HS-5 (cell line): ENCODE results near the gene ACTA2.

Experiments used
- DNase-seq: peaks from one replicate; pipeline ENCODE4 v3.0.0-alpha.2; 2012; ENCODE audit warnings: low read depth

ACTA2 gene

DNA sequence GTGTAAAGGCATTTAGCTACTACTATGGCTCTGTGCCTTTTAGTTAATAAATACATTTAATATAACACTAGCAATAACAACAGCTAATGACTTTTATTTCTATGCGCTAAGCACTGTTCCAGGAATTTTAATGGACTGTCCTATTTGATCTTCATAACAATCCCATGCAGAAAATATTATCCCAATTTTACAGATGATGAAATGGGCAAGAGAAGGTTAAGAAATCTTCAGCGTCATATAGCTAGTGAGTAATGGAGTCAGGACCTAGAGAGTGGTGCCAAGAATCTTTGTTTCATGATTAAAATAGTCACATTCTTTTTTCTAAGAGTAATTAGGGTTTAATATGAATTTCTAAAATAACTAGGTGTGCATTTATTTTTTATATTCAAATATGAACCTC, 32.4 kb downstream of the ACTA2 start:
- no peak for DNase-seq

DNA sequence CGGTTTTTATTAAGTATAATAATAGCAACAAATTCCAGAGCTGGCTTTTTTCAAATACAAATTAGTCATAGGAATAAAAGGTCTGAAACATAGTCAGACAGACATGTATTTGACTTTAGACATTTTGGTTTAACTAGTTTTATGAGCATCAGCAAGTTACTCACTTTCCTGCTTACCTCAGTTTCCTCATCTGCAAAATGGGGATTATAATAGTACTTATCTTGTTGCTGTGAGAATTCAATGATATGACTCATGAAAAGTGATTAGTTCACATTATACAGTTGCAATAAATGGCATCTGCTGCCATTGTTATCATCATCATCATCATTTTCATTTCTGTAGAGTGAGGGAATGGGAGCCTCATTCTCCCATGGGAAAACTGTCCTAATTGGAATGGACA, 33.5 kb downstream of the ACTA2 start:
- no peak for DNase-seq

DNA sequence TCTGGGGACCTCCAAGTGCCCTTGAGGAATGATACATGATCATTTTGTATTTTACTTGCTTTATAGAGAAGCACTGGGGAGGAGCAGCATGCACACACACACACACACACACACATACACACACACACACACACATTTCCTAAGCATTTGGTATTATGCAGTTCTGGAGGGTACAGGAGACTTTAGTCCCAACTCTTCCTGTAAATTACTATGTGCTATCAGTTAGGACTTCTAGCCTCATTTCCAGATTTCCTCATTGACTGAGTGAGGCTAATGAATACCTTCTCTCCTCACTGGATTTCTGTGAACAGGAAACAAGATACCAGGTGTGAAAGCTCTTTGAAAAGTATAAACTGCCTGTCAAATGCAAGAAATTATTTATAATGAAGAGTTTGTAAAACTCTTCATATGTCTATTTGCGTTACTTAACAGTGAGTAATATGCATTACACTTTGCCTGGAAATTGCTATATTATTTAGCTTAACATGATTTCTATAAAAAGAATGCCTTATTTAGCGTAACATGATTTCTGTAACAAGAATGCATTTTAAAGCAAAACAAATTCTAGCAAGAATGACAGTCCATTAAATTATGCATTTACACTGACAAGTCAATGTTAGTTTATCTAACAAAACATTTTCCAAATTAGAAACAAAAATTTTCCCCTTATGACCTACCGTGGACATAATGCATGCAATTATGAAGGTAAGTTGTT, 34.2 kb downstream of the ACTA2 start:
- no peak for DNase-seq

- no peak for DNase-seq
Observed at GRCh38 chr10:88916986-88917385, 35.6 kb downstream of the ACTA2 start.

- DNase-seq, result no peak
Observed at GRCh38 chr10:88916231-88916630, 36.3 kb downstream of the ACTA2 start.

GRCh38 chr10:88915781-88916180, 36.8 kb downstream of the ACTA2 start:
- no peak for DNase-seq

DNA sequence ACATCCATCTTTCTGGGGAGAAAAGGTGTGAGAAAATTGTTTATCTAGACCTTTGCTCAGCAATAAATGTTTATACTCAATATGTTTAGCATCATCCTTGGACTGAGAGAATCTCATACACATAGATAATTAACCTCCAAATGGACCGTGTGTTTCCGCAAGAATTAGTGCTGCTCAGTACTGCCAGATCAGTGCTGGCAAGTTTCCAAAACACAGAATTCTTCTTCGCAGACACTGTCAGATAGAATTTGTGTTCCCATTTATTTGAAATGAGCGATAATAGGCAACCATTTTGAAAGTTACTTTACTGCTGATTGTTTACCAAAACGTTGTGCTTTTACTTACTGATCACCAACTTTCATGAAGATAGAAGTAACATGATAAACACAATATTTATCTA, 38.8 kb downstream of the ACTA2 start:
- no peak for DNase-seq

GRCh38 chr10:88913127-88913526, 39.4 kb downstream of the ACTA2 start:
- no peak for DNase-seq

DNA sequence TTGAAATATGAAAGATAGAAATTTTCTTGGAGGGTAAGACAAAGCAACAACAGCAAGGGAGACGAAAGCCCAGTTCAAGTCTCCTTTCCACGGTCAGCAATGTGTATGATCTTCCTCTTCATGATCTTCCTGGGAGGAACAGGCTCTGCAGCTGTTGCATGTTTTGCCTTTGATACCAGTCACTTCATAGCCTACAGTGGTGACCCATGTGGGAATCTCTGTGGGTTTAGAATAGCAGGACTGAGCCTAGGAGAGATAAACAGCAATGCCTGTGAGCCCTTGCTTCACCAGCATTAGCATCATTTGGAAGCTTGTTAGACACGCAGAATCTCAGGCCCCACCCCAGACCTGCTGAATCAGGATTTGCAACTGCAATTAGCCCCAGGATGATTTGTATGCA, 40.7 kb downstream of the ACTA2 start:
- DNase-seq, result no peak

- DNase-seq, result no peak
Observed at GRCh38 chr10:88911116-88911515, 41.5 kb downstream of the ACTA2 start.

DNA sequence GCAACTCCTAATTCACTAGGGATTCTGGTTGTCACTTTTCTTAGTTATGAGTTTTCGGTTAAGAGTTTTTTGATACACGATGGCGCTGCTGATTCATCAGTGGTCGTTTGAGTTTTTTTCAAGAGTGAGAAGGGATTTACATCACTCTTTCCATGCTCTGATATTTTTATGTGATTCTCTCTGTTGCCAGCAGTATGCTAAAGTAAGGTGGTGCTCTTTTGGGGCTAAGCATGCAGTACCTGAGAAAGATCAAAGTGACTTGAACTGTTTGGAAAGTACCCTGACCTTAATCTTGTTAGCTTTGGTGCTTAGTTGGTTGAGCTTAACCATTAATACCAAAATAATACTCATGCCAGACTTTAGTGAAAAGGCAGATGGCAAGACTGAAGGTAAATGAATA, 44.4 kb downstream of the ACTA2 start:
- no peak for DNase-seq

DNA sequence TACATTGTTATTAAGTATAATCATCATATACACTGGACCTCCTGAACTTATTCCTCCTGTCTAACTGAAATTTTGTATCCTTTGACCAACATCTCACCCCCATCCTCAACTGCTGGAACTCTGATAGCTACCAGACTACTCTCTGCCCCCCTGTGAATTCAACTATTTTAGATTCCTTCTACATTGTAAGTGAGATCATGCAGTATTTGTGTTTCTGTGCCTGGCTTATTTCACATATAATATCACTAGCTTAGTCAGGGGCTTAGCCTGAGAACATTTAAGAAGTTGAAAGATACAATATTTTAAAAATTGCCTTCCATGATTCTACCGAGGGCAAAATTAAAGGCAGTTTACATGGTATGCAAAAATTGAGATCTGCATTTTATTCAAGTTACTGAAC, 45.7 kb downstream of the ACTA2 start:
- no peak for DNase-seq

DNA sequence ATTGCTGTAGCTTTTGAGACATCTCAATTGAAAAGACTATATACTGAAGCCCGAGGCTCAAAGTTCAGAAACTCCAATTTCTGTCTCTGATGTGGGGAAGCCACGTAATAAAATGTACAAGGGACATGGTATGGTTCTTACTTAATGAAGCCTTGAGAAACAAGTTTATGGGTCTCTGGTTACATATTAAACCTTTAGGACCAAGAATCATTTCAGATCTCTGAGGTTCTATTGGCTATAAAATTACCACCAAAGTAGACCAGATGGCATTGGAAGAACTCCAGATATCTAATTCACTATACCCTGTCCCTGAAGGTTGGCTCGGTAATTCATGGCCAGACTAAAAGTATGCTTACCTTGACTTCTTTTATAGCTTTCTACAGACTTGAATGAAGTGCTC, 48.9 kb downstream of the ACTA2 start:
- no peak for DNase-seq

- no peak for DNase-seq
Observed at GRCh38 chr10:88901984-88902789, 50.4 kb downstream of the ACTA2 start.

- DNase-seq, result no peak
Observed at GRCh38 chr10:88901206-88901983, 51.2 kb downstream of the ACTA2 start.

- no peak for DNase-seq
Observed at GRCh38 chr10:88899886-88900285, 52.7 kb downstream of the ACTA2 start.

- DNase-seq, result no peak
Observed at GRCh38 chr10:88898727-88899126, 53.8 kb downstream of the ACTA2 start.

- no peak for DNase-seq
Observed at GRCh38 chr10:88896994-88897853, 55.3 kb downstream of the ACTA2 start.

- DNase-seq, result no peak
Observed at GRCh38 chr10:88896372-88896993, 56.1 kb downstream of the ACTA2 start.

- DNase-seq, result no peak
Observed at GRCh38 chr10:88895250-88895649, 57.3 kb downstream of the ACTA2 start.

DNA sequence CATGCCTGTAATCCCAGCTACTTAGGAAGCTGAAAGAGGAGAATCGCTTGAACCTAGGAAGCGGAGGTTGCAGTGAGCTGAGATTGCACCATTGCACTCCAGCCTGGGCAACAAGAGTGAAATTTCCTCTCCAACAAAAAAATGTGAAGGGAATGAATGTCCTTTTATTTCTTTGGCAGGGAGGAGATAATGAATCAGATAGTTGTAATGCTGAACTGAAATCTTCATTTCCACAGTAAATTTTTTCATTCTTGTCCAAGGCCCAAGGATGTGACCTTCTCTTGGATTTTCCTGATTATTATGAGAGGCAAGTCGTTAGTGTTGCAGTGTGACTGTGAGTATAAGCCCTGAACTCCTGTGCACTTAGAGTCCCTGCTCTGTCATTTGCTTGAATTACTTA, 59.0 kb downstream of the ACTA2 start:
- DNase-seq, result no peak
